Kidney (tissue), 14 donors: Measurements from ENCODE around the gene PPA2. TPM values are rescaled to one million over a fixed set of nuclear protein-coding genes. Genes with fewer than 3 reads are reported as not detected.

Experiments
- DNase-seq, 5 donors: peaks; one replicate each; pipeline ENCODE4 v3.0.0-alpha.2; 2013 to 2020
- FAIRE-seq: peaks from 2 replicates; lab custom pipeline; 2012; peaks lifted over from hg19 to GRCh38; lab: Jason Lieb, UNC
- H3K27ac ChIP-seq, 2 donors: one replicate each; pipeline ENCODE4 v1.7.0; 2013; ENCODE audit warnings: low read depth in 2 of 2, low read length in 2 of 2, inconsistent platforms in 1 of 2
- H3K27me3 ChIP-seq: one replicate; pipeline ENCODE4 v1.7.1; 2013; ENCODE audit warnings: low read length, inconsistent platforms; ENCODE audit not compliant: control insufficient read depth, insufficient read depth
- H3K36me3 ChIP-seq, 3 donors: one replicate each; pipeline versions ENCODE4 v1.7.0 to v1.7.1; 2013; ENCODE audit warnings: low read length in 3 of 3, control low read depth in 1 of 3, inconsistent platforms in 1 of 3; ENCODE audit not compliant: insufficient read depth in 3 of 3, control insufficient read depth in 2 of 3
- H3K4me1 ChIP-seq, 3 donors: one replicate each; pipeline versions ENCODE4 v1.7.0 to v1.7.1; 2013; ENCODE audit warnings: low read length in 3 of 3, inconsistent platforms in 1 of 3, low read depth in 1 of 3; ENCODE audit not compliant: control insufficient read depth in 2 of 3, insufficient read depth in 2 of 3
- H3K4me3 ChIP-seq, 3 donors: one replicate each; pipeline versions ENCODE4 v1.7.0 to v1.8.1; 2013; ENCODE audit warnings: low read length in 3 of 3, control low read depth in 1 of 3, inconsistent platforms in 1 of 3
- H3K9ac ChIP-seq, 3 donors: one replicate each; pipeline versions ENCODE4 v1.7.0 to v1.7.1; 2013; ENCODE audit warnings: low read length in 3 of 3, control low read depth in 1 of 3, inconsistent platforms in 1 of 3
- H3K9me3 ChIP-seq, 3 donors: one replicate each; pipeline versions ENCODE4 v1.7.0 to v1.7.1; 2013; ENCODE audit warnings: low read length in 3 of 3, control low read depth in 1 of 3, inconsistent platforms in 1 of 3; ENCODE audit not compliant: control insufficient read depth in 2 of 3, insufficient read depth in 1 of 3
- intact Hi-C: fragments of 100-400 bp; cut with DNase I; formaldehyde crosslinking; loops from one replicate; pipeline ENCODE4 v1.11.1; 2022
- polyA plus RNA-seq: library from polyadenylated mRNA; stranded (reverse); fragments of 350-450 nt; fragmentation: Illumina TruSeq; extraction: RNeasy Lipid Tissue Mini Kit (QIAGEN cat#74804); gene quantifications from one replicate; pipeline ENCODE4 v1.2.3, GENCODE V29; 2014; ENCODE audit warnings: low read depth, low replicate concordance; ENCODE audit not compliant: insufficient read depth
- total RNA-seq: library from RNA; stranded (reverse); fragmentation: NEBNext Ultra II Directional; extraction: Animal tissue kit (Norgen Biotek cat#: 25700); gene quantifications from one replicate; pipeline ENCODE4 v1.2.1, GENCODE V29; 2021
- TF ChIP-seq, protein P1 (sequence below): IDR thresholded peaks from 3 replicates; pipeline ENCODE4 v1.5.1; 2012; ENCODE audit warnings: mild to moderate bottlenecking, moderate library complexity, borderline replicate concordance; ENCODE audit not compliant: insufficient read depth; ENCODE audit errors: extremely low read depth
- donor health status: control.
- donor health status: control.
- donor health status: control.
- donor health status: control.
- donor health status: control.
- donor health status: DM: yes; HTN: yes; CAD: no.
- donor health status: Normal renal cell carcinoma (clear cell type).

PPA2 gene
- total and polyA plus RNA-seq, 2 donors from 2014 or later, result 84.9 to 193 TPM

DNA sequence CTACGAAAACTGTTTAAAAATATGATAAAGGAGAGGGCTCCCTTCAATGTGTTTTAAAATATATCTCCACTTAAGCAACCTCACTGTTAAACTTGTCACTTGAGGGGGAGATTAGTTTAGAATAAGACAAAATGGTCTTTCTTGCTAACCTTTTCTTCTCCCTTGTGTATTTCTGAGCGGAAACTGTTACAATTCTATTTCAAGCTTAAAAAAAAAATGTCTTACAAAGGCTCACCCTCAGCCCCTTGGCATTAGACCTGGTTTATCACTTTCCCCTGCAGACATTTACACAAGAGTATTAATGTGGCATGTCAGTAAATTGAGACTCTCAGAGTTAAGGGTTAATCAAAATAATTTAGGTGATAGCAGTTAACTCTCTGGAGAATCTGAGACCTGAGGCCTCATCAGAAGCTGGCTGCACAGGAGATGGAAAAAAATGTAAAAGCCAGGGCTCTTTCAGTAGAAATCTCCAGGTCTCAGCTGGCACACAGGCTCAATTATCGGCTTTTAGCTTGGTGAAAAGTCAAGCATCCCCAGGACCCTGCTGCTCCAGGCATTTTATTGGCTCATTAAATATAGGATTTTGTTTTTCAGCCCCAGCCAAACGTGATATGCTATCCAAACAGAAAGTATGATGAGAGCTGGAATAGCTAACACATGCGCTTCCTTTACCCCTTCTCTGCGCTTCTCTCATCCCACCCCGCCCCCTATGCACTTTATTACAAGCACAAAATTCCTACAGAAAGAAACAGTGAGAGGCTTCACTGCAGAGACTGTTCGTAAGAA is 130.5 kb downstream of the PPA2 start:
- no peak for FAIRE-seq
- H3K9ac ChIP-seq, result no peak overlapping the region

DNA sequence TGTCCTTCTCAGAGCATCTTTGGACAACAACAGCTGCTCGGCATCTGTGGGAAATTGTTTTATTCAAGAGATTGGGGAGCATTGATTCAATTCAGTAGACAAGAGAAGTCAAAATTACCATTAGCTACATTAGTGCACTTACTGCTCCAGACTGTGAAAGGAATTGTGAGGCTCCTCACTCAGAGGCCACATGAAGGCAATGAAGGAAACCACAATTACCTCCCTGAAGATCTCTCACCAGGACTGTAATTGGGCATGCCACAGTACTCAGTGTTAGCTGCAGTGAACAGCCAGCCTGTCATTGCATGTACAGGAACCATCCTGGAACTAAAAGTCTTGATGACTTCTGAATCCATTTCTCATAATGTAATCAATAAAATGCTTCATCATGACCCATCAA is 144.8 kb downstream of the PPA2 start:
- H3K4me1 ChIP-seq, result no peaks in the 10 kb centered on the region
- intact Hi-C loops, result no loop called here

More for the DNA sequence above, 130.5 kb downstream of the PPA2 start:
- Histone ChIP-seq H3K27ac (no peak overlapping the region), H3K4me1 (no peaks in the 10 kb centered on the region), H3K4me3 (no peak overlapping the region), H3K27me3 (no peaks in the 10 kb centered on the region), H3K36me3 (no peaks in the 10 kb centered on the region), H3K9me3 (no peaks in the 10 kb centered on the region)
- DNase-seq, result peak in 3 of 5 donors; percentile 20 to 54 (median 32)
- intact Hi-C loops, result no loop called here
- TF ChIP-seq, protein P1, sequence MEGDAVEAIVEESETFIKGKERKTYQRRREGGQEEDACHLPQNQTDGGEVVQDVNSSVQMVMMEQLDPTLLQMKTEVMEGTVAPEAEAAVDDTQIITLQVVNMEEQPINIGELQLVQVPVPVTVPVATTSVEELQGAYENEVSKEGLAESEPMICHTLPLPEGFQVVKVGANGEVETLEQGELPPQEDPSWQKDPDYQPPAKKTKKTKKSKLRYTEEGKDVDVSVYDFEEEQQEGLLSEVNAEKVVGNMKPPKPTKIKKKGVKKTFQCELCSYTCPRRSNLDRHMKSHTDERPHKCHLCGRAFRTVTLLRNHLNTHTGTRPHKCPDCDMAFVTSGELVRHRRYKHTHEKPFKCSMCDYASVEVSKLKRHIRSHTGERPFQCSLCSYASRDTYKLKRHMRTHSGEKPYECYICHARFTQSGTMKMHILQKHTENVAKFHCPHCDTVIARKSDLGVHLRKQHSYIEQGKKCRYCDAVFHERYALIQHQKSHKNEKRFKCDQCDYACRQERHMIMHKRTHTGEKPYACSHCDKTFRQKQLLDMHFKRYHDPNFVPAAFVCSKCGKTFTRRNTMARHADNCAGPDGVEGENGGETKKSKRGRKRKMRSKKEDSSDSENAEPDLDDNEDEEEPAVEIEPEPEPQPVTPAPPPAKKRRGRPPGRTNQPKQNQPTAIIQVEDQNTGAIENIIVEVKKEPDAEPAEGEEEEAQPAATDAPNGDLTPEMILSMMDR, result no peak

DNA sequence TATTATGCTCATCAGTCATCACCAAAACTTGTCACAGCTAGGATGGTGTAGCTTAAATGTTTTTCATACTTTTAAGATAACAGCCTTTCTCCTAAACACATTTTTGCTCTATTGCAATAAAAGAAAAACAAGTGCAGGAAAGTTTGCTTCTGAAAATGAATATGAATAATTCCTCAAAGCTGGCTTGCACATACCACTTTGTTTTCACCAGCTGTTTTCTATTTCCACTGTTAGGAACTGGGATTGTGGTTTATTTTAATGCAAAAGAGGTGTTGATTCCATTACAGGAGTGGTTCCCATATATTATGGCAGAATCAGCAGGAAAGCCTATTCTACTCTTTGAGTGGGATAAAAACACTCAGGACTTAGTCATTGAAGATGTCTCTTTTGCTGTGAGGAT is 145.9 kb downstream of the PPA2 start:
- no peak for DNase-seq
- TF ChIP-seq, protein P1, result no peak
- Histone ChIP-seq H3K9ac (no peak overlapping the region), H3K27me3 (no peaks in the 10 kb centered on the region), H3K4me3 (no peak overlapping the region), H3K4me1 (no peaks in the 10 kb centered on the region), H3K36me3 (no peaks in the 10 kb centered on the region), H3K27ac (no peak overlapping the region), H3K9me3 (no peaks in the 10 kb centered on the region)
- FAIRE-seq, result no peak
- intact Hi-C loops, result no loop called here

More for the DNA sequence above, 144.8 kb downstream of the PPA2 start:
- Histone ChIP-seq H3K36me3 (no peaks in the 10 kb centered on the region), H3K4me3 (no peak overlapping the region), H3K9me3 (no peaks in the 10 kb centered on the region), H3K27me3 (no peaks in the 10 kb centered on the region), H3K27ac (no peak overlapping the region), H3K9ac (no peak overlapping the region)
- FAIRE-seq, result no peak
- no peak for DNase-seq
- TF ChIP-seq, protein P1, result no peak

DNA sequence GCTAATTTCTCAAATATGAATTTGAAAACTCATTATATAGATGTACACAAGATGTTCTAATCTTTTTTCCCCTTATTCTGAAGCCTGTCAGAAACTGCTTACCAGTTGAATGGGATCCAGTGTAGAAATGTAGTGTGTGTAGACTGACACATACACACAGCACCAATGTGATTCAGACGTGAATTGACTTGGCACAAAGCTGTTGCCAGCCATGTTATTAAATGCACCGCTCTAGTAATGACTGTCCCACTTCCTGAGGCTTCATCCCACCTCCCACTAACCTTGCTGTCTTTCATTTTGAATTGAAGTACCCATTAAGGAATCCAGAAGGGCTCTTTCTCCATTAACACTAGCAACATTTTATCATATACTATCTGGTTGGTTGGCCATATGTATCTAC is 146.6 kb downstream of the PPA2 start:
- Histone ChIP-seq H3K27ac (no peak overlapping the region), H3K4me3 (no peak overlapping the region), H3K9me3 (no peaks in the 10 kb centered on the region), H3K27me3 (no peaks in the 10 kb centered on the region), H3K4me1 (no peaks in the 10 kb centered on the region), H3K36me3 (no peaks in the 10 kb centered on the region), H3K9ac (no peak overlapping the region)
- DNase-seq (no peak), FAIRE-seq (no peak)
- intact Hi-C loops, result no loop called here
- TF ChIP-seq, protein P1, result no peak
